Stomach smooth muscle (tissue), 2 donors: ENCODE data around the gene THEM4.

Experiments
- H3K27ac ChIP-seq: one replicate; pipeline ENCODE4 v1.7.0; 2013; ENCODE audit warnings: mild to moderate bottlenecking, low read length, inconsistent platforms
- H3K27me3 ChIP-seq, 2 donors: one replicate each; pipeline ENCODE4 v1.7.0; 2013; ENCODE audit warnings: low read length in 2 of 2; ENCODE audit not compliant: insufficient read depth in 2 of 2, control insufficient read depth in 1 of 2
- H3K36me3 ChIP-seq, 2 donors: one replicate each; pipeline ENCODE4 v1.7.0; 2013; ENCODE audit warnings: low read length in 2 of 2; ENCODE audit not compliant: control insufficient read depth in 2 of 2, insufficient read depth in 2 of 2
- H3K4me1 ChIP-seq: one replicate; pipeline ENCODE4 v1.7.0; 2013; ENCODE audit warnings: low read length; ENCODE audit not compliant: control insufficient read depth, insufficient read depth
- H3K4me3 ChIP-seq, 2 donors: one replicate each; pipeline ENCODE4 v1.7.0; 2013; ENCODE audit warnings: low read length in 2 of 2
- H3K9ac ChIP-seq, 2 donors: one replicate each; pipeline ENCODE4 v1.7.0; 2013; ENCODE audit warnings: low read length in 2 of 2, mild to moderate bottlenecking in 1 of 2
- H3K9me3 ChIP-seq, 2 donors: one replicate each; pipeline ENCODE4 v1.7.0; 2013; ENCODE audit warnings: low read length in 2 of 2; ENCODE audit not compliant: control insufficient read depth in 2 of 2
- donor health status: healthy.
- donor health status: Pancreatic carcinoma.

THEM4 gene

DNA sequence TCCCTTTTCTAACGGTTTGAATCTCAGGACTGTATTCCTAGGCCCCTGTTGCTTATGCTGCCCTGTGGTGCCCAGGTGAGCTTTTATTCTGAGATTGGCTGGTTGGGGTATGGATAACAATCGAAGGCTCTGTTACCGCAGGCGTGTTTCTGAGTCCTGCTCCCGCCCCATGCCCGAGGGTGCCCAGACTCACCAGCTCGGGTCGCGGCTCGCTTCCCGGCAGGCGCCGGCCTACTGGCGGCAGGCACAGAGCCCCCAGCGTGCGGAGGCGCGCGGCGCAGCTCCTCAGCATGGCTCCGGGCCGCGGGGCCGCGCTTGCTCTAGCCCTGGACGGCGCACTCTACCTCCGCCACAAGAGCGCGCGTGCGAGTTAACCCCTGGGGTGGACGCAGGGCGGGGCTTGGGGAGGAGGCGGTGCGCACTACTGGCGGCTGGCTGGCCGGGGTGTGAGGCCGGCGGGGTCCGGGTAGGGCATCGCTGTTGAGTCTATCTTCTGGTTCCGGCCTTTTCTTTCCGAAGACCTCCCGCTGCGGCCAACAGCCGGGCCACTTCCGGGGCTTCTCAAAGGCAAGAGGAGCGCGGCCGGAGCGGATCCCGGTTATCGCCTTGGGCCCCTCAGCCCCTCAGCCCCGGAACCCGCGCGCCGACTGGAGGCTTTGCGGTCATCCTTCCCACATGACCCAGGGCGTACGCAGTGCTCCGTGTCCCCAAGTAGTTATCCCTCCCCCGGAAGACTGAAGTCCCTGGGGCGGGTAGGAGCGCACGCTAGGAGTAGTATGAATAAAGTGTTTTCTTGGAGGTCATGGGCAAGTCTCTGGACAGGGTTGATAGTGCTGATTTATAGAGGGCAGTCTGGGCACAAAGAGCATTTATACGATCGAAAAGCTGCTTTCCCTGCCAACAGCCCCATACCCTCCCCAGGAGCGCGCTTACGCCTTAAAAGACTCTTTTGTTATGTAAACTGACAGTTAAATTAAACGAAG lies at the start of gene THEM4:
Gene THEM4, minus strand, starts transcription at position 345 of the 983 bp plus-strand sequence. Its CDS starts 53 bp downstream, at position 292.
- no peaks in the 10 kb centered on the region for H3K36me3 ChIP-seq
- H3K27ac ChIP-seq, result peak within 1 kb of the TSS; percentile 76
- H3K9ac ChIP-seq, result peak within 1 kb of the TSS; percentile 73 to 93
- peaks cover 5% of the 10 kb centered on the region for H3K4me1 ChIP-seq
- peaks cover 0 to 3% of the 10 kb centered on the region in 2 donors for H3K9me3 ChIP-seq
- peak within 1 kb of the TSS; percentile 61 to 91 for H3K4me3 ChIP-seq
- no peaks in the 10 kb centered on the region for H3K27me3 ChIP-seq

DNA sequence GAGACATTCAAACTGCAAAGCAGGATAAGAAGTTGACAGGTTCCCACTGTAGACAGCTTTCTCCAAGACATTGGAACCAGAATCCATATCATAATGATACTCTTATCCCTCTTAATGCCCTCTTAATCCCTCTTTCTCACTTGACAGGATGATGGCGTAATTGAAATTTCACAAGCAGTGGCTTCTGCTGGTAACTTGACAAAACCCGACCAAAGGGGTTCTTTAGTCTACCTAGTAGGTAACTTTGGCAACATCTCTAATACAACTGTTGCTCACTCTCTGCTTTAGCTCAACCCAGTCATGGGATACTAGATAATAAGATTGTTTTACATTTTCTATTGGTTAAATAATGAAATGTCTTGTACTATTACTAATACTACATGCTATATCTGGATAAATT lies 49.6 kb upstream of the THEM4 start:
- Histone ChIP-seq H3K9me3 (no peaks in the 10 kb centered on the region), H3K4me3 (no peak overlapping the region), H3K27ac (no peak overlapping the region), H3K9ac (no peak overlapping the region), H3K4me1 (no peaks in the 10 kb centered on the region), H3K27me3 (no peaks in the 10 kb centered on the region), H3K36me3 (no peaks in the 10 kb centered on the region)

DNA sequence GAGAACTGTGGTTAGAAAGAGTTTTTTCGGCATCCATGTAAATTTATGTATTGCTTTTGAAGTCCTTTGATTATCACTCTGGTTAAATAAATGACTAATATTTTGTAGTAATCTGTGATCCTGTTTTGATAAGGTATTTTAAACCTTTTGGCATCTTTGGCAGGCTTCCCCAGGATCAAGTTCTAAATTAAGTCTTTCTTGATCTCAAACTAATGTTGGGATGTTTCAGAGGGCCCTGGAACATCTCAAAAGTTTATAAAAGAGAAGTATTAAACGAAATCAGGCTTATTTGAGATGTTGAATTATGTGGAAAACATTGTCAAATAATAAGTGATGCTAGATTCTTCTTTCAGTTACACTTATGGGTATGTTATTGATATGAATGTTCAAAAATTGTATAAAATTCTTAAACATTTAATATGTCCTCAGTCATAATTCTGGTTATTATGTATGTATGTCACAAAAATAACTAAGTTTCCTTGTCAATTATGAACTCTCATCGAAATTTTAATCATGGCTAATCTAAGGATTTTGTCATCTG lies 47.7 kb upstream of the THEM4 start:
- H3K4me1 ChIP-seq, result no peaks in the 10 kb centered on the region
- H3K27ac ChIP-seq, result no peak overlapping the region
- H3K27me3 ChIP-seq, result no peaks in the 10 kb centered on the region
- no peak overlapping the region for H3K9ac ChIP-seq
- H3K36me3 ChIP-seq, result no peaks in the 10 kb centered on the region
- H3K4me3 ChIP-seq, result no peak overlapping the region
- no peaks in the 10 kb centered on the region for H3K9me3 ChIP-seq

DNA sequence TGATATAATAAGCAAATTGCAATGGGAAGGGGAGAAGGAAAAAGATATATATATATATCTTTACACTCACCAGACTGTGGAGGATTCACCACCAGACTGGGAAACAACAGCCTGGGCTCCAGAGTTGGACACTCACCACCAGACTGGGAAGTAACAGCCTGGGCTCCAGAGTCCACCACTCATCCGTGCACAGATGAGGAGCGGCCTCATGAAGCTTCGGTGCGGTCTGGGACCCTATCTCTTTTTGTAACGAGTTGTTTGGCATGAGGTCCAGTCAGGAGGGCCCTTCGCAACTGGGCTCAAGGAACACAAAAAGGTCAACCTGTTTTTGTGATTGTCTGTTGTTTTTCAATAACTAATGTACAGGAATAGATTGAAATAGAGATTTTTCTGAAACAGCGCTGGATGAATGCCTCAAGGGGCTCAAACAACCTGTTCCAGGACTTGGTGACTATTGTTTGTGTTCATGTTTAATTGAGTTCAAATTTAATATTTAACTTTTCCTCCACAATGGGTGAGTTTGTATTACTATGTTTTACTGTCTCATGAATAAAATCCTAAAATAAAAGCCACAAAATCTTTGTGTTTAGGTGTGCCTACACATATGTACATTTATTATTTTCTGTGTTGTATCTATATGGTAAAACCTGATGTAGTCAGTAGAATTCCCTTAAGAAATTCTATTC lies 44.2 kb upstream of the THEM4 start:
- no peaks in the 10 kb centered on the region for H3K9me3 ChIP-seq
- H3K4me1 ChIP-seq, result no peaks in the 10 kb centered on the region
- no peak overlapping the region for H3K9ac ChIP-seq
- no peaks in the 10 kb centered on the region for H3K27me3 ChIP-seq
- H3K27ac ChIP-seq, result no peak overlapping the region
- no peaks in the 10 kb centered on the region for H3K36me3 ChIP-seq
- H3K4me3 ChIP-seq, result no peak overlapping the region

DNA sequence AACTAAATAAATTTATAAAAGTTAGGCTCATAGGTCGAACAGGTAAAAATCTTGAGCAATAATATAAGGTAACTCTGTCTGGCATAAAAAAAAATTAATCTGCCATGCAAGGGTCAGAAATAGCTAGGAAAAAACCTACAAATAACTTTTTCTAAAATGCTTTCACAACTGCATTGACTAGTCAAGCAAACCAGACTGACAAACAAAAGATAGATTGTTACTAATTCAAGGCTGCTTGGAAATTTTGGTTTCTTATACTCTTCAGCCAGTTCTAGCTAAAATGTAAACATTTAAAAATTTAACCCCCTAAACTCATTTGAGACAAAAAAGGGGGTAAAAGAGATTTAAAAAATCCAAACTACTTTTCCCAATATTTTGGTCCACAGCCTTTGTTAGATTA lies 43.5 kb upstream of the THEM4 start:
- no peaks in the 10 kb centered on the region for H3K36me3 ChIP-seq
- no peak overlapping the region for H3K27ac ChIP-seq
- H3K4me3 ChIP-seq, result no peak overlapping the region
- H3K4me1 ChIP-seq, result no peaks in the 10 kb centered on the region
- no peak overlapping the region for H3K9ac ChIP-seq
- no peaks in the 10 kb centered on the region for H3K27me3 ChIP-seq
- no peaks in the 10 kb centered on the region for H3K9me3 ChIP-seq

DNA sequence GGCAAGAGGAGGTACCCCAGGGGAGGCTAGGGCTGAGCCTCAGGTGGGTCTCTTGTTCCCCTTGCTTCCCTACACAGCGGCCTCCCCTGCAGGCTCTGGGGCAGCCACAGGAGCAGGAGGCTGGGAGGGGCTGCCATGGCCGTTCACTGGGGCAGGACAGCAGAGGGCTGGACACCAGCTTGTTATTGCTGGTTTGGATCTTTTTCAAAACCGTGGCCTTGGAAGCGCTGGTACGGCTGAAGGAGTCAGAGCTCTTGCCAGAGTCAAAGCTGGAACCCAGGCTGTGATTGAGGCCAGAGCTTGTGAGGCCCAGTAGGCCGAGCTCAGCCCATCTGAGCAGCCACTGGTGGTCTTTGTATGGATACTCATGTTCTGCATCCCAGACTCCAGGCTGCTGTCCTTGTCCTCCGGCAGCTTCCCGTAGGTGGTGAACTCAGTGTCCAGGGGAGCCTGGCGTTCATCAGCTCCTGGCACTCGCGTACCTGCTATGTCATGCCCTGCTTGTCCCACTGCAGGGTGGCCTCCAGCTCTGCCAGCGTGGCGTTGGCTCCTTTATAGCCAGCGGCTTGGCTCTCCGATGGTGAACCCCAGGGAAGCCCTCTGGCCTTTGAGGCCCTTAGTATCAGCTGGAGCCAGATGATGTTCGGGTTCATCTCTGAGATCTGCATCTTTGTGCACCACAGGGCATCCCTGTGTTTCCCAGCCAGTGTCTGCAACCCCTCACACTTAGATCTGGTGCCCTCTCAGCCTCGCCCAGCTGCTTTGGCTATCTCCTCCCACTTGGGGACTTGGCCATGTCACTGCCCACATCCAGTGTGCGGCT lies 40.3 kb upstream of the THEM4 start:
- H3K9ac ChIP-seq, result no peak overlapping the region
- H3K36me3 ChIP-seq, result no peaks in the 10 kb centered on the region
- no peak overlapping the region for H3K27ac ChIP-seq
- no peaks in the 10 kb centered on the region for H3K27me3 ChIP-seq
- H3K4me1 ChIP-seq, result peaks cover 15% of the 10 kb centered on the region
- H3K4me3 ChIP-seq, result no peak overlapping the region
- no peaks in the 10 kb centered on the region for H3K9me3 ChIP-seq

DNA sequence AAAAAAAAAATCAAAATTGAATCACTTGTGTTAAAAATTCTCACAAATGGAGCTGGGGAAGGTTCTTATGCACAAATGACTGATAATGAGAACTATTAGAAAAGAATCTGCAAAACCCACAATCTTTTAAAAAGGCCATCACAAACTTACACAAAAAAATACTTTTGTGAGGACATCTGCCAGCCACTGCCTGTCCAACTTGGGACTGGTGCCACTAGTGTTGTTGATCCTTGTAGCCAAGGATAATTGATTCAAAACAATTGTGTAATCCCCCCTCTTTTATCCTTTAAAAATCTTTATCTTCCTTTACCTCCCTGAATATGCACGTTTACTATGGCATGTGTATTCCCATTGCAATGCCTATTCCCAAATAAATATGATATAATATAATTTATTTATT lies 39.2 kb upstream of the THEM4 start:
- peaks cover 22% of the 10 kb centered on the region for H3K4me1 ChIP-seq
- no peak overlapping the region for H3K4me3 ChIP-seq
- no peaks in the 10 kb centered on the region for H3K36me3 ChIP-seq
- no peaks in the 10 kb centered on the region for H3K9me3 ChIP-seq
- H3K9ac ChIP-seq, result no peak overlapping the region
- no peaks in the 10 kb centered on the region for H3K27me3 ChIP-seq
- no peak overlapping the region for H3K27ac ChIP-seq

DNA sequence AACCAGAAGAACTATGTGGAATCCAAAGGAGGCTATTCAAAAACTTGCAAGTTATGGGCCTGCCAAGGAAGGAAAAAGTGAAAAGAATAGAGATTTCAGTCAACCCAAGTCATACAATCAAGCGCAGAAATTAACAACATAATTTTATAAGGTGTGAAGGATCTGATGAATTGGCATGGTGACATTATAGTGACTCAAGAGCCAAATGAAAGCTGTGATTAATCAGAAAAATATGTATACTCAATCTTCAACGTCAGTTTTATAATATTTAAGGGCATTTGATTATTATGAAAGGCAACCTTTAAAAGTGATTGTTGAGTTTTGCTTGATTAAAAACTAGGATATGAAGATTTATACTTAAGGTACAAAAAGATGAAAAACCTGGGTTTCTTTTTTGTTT lies 37.8 kb upstream of the THEM4 start:
- Histone ChIP-seq H3K4me3 (no peak overlapping the region), H3K27ac (no peak overlapping the region), H3K9ac (no peak overlapping the region), H3K27me3 (no peaks in the 10 kb centered on the region), H3K36me3 (no peaks in the 10 kb centered on the region), H3K4me1 (peaks cover 22% of the 10 kb centered on the region), H3K9me3 (no peaks in the 10 kb centered on the region)

DNA sequence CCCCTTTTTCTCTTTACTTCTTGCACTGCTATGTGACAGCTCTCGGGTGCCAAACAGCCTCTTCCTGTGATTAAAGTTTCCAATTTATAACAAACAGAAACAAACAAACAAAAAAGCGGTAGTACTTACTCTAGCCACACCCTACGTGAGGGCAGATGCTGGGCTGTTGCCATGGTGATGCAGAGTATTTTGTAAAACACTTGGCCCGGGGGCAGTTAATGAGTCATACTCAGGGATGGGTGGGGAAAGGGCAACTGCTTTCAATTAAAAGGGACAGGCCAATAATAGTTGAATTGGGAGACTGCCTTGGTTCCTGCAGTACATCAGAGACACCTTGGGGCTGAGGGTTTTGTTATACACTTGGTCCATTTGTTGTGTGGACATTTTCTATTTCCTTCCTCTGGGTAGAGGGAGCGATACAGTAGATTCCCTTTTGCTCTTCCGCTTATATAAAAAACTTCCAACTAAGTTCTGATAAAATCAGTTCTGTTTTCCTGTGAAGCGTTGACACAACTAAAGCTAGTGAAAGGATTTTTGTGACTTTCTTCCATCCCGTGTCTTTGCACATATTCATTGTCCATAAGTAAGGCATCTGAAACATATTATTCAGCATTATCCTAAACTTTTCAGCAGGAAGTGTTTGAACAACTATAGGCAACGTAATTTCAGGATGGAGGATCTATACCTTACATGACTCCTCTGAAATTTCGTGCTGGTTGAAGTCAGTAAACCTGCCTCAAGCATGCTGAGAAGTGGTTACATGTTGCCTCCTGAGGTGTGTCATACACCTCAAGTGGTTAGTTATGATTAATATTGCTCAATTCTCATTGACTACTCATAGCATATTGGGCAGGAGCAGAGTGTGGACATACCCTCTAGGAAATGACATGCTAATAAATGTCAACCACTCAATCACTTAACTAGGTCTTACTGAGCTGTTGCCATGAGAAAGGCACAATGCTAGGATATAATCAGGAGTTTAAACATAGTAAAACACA lies 36.7 kb upstream of the THEM4 start:
- peak overlapping the region; percentile 10 to 47 for H3K9ac ChIP-seq
- H3K27ac ChIP-seq, result peak overlapping the region; percentile 60
- H3K4me1 ChIP-seq, result peaks cover 30% of the 10 kb centered on the region

More for the DNA sequence above, 36.7 kb upstream of the THEM4 start:
- no peaks in the 10 kb centered on the region for H3K36me3 ChIP-seq
- no peaks in the 10 kb centered on the region for H3K27me3 ChIP-seq
- H3K4me3 ChIP-seq, result no peak overlapping the region
- no peaks in the 10 kb centered on the region for H3K9me3 ChIP-seq
